GM18867 (cell line): ENCODE data around the gene C2orf78.
"Not testable (repeated sequence)": the region's sequence is repeated elsewhere in the genome, so short reads cannot be mapped to it uniquely, and the experiment has no call there.

Source experiments
- ATAC-seq: cut with Tn5 transposase; IDR thresholded peaks from one replicate; pipeline ENCODE4 v1.9.1; 2021; ENCODE audit warnings: mild to moderate bottlenecking, moderate library complexity; ENCODE audit not compliant: unreplicated experiment

Gene C2orf78

GRCh38 chr2:73783883-73784282, at the start of gene C2orf78:
TSS of gene C2orf78 (plus strand) at chr2:73784183. CDS start at chr2:73784310, 127 bp downstream.
- not testable (repeated sequence) for ATAC-seq

- no peak for ATAC-seq
Measured at GRCh38 chr2:73736378-73736777, 47.6 kb upstream of the C2orf78 start.

- ATAC-seq, result peak; percentile 94
Measured at GRCh38 chr2:73736855-73737779, 46.9 kb upstream of the C2orf78 start, which contains the start of gene TPRKB. TSS of gene TPRKB (minus strand) at chr2:73737345. CDS start at chr2:73734569, 2,776 bp downstream.

GRCh38 chr2:73739101-73739500, 44.9 kb upstream of the C2orf78 start:
- no peak for ATAC-seq

DNA sequence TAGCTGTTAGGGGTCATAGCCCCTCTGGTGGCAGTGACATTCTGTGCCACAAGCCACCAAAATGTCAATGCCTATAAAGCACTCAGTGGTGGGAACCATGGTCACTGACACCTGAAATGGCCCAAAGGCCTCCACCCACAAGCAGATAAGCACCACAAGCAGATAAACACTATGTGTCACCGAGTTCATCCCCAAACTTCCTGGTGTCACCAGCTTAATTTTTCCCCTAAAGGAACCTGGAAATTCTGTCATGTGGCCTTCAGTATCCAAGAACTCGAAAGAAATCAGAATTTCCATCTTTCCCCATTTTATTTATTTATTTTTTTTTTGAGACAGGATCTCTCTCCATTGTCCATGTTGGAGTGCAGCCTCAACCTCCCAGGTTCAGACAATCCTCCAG, 43.2 kb upstream of the C2orf78 start:
- no peak for ATAC-seq

- no peak for ATAC-seq
Measured at GRCh38 chr2:73746015-73746876, 37.7 kb upstream of the C2orf78 start.

DNA sequence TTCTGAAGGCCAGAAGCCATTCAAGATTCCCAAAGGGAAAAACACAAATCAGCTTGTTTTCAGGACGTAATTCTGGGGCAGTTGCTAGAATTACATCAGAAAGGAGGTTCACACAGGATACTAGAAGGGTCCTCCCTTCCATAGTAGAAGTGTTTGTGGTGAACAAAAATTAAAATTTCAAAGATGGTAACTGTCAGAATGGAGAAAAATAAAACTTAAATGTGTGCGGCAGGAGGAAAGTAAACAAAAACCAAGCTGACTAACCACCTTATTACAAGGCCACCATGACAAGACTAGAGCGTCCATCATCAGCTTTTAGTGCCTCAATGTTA, 37.1 kb upstream of the C2orf78 start:
- no peak for ATAC-seq

- ATAC-seq, result no peak
Measured at GRCh38 chr2:73749314-73749713, 34.7 kb upstream of the C2orf78 start.

DNA sequence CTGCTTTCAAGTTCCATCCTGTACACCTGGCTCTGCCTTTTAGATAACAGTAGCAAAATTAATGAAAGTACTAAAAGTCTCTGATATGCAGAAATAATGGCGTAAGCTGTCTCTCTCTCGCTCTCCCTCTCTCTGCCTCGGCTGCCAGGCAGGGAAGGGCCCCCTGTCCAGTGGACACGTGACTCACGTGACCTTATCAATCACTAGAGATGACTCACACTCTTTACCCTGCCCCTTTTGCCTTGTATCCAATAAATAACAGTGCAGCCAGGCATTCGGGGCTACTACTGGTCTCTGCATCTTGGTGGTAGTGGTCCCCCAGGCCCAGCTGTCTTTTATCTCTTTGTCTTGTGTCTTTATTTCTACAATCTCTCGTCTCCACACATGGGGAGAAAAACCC, 29.7 kb upstream of the C2orf78 start:
- not testable (repeated sequence) for ATAC-seq

DNA sequence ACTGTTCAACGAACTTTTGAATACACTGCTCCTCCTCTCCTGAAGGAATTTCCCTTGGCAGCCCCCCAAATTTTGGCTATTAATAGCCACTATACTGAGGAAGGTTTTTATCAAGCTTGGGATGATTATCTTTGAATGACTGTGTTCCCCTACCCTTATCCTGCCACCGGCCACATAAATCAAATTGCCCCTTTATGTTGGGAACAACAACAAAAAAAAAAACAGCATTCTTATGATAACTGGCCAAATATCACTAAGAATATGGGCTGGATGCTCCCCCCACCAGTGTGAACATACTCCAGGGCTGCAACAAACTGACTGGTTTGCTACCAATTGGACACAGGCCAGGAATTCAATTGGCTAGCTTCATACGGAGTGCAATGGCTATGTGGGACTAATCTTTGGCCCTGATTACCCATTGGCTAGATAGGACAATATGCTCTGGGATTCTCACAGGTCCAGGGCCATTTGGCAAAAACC, 24.7 kb upstream of the C2orf78 start:
- no peak for ATAC-seq

- no peak for ATAC-seq
Measured at GRCh38 chr2:73759904-73760303, 24.1 kb upstream of the C2orf78 start.

DNA sequence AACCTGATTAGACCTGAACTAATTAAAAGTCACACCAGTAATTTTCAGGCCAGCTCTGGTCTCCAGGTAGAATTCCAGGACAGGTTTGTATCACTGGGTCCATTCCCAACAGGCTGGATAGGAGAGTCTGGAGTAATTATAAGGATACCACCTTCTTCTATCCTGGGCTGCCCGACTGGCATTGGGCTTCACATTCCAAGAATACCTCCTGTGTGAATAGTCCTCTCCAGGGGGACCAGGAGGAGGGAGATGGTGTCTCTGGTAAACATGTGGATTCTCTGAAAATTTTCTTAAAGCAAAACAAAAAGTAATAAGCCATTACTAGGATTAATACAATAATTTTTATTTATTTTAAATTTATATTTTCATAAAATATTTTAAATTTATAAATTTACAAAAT, 21.4 kb upstream of the C2orf78 start:
- no peak for ATAC-seq

DNA sequence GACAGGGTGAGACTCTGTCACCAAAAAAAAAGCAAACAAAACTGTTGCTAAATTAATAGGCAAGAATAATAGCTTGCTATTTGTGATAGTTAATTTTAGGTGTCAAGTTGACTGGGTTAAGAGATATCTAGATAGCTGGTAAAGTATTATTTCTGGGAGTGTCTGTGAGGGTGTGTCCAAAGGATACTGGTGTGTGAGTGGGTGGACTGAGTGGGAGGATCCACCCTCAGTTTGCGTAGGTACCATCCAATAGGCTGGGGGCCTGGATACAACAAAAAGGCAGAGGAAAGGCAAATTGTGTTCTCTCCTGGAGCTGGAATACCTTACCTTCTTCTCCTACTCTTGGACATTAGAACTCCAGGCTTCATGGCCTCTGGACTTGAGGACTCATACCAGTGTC, 19.0 kb upstream of the C2orf78 start:
- no peak for ATAC-seq

GRCh38 chr2:73766349-73766748, 17.6 kb upstream of the C2orf78 start:
- no peak for ATAC-seq

GRCh38 chr2:73766994-73767393, 17.0 kb upstream of the C2orf78 start:
- no peak for ATAC-seq

DNA sequence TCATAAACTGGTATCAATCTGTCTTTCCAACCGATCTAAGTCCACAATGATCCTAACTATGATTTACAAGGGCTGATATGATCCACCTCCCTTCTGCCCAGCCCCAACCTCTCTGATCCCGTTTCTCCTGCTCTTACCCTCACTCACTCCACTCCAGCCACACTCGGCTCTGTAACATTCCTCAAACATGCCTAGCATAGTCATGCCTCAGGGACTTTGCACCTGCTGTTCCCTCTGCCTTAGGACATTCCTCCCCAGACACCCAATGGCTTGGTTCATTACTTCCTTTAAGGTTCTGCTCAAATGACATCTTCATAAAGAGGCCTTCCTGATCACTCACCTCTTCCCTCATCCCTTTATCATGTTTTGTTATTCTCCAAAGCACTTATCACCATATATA, 13.3 kb upstream of the C2orf78 start:
- ATAC-seq, result no peak

GRCh38 chr2:73772819-73773218, 11.2 kb upstream of the C2orf78 start:
- ATAC-seq, result no peak

- no peak for ATAC-seq
Measured at GRCh38 chr2:73776381-73776780, 7.6 kb upstream of the C2orf78 start.

DNA sequence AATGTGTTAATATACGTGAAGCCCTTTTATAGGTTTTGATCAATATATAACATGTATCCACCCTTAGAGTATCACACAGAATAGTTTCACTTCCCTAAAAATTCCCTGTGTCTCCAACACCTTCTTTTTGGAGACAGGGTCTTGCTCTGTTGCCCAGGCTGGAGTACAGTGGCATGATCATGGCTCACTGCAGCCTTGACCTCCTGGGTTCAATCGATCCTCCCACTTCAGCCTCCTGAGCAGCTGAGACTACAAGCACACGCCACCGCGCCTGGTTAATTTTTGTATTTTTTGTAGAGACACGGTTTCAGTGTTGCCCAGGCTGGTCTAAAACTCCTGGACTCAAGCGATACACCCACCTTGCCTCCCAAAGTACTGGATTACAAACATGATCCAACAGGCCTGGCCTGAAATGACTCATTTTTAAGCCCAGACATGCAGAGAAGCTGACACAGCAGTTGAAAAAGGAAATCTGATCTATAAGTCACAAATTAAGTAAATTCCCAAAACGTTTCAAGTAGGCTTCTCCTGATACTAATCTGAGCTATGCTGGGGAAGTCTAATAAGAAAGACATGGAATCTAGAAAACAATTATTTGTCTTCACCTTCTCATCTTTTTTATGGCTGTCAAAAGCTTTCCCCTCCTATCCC, 7.0 kb upstream of the C2orf78 start:
- ATAC-seq, result no peak

DNA sequence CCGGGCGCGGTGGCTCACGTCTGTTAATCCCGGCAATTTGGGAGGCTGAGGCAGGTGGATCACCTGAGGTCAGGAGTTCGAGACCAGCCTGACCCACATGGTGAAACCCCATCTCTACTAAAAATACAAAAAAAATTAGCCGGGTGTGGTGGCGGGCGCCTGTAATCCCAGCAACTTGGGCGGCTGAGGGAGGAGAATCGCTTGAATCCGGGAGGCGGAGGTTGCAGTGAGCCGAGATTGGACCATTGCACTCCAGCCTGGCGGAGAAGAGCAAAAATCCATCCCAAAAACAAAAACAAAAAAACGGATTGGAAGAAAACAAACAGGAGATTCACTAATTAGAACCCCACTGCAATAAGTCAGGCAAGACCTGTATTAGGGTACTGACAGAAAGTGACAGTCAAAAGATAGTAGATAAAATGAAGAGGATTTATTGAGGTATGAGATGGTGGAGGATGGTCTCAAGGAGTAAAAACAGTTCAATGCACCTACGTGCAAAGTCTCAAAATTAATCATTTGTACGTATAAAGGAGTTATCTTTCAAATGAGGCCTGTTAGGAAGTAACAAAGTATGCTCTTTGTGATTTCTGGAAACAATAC, 5.0 kb upstream of the C2orf78 start:
- not testable (repeated sequence) for ATAC-seq
